ENCODE measurements around the gene OR5K1. TPM values are rescaled to one million over a fixed set of nuclear protein-coding genes. Genes with fewer than 3 reads are reported as not detected.

Gene OR5K1
- total and polyA plus RNA-seq, 2 of the 4 experiments (the other 2 are of a cell fraction): not detected

GRCh38 chr3:98457543-98457942 is 5.5 kb upstream of the OR5K1 start:
- H3K9me1 ChIP-seq (ENCODE audit: insufficient read depth, low read length): no peaks in the 10 kb centered on the region
- no peak overlapping the region for H3K27ac ChIP-seq (ENCODE audit: insufficient read depth, low read length)
- H3K9ac ChIP-seq (ENCODE audit: low read depth, low read length): no peak overlapping the region
- no peak overlapping the region for H3K18ac ChIP-seq (ENCODE audit: low read depth, low read length)
- TF ChIP-seq MAZ (IDR thresholded peaks at IDR 0.05; ENCODE audit: borderline replicate concordance, low read depth, low read length) (no peak), MXI1 (IDR thresholded peaks at IDR 0.05; ENCODE audit: borderline replicate concordance, low read depth, low read length) (no peak), RFX5 (IDR thresholded peaks at IDR 0.05; ENCODE audit: low read depth, low read length) (no peak), POLR2A (IDR thresholded peaks at IDR 0.05; ENCODE audit: low read depth, low read length) (no peak), FOS (IDR thresholded peaks at IDR 0.05; ENCODE audit: low read depth, low read length) (no peak), MAFK (IDR thresholded peaks at IDR 0.05; ENCODE audit: low read depth, low read length) (no peak), CEBPB (IDR thresholded peaks at IDR 0.05; ENCODE audit: low read depth, low read length) (no peak), USF2 (IDR thresholded peaks at IDR 0.05; ENCODE audit: low read depth, low read length) (no peak), RAD21 (IDR thresholded peaks at IDR 0.05; ENCODE audit: low read length) (no peak), NFE2L2 (IDR thresholded peaks at IDR 0.05; ENCODE audit: low read depth, low read length) (no peak), SMC3 (IDR thresholded peaks at IDR 0.05; ENCODE audit: low read depth, low read length) (no peak), BHLHE40 (IDR thresholded peaks at IDR 0.05; ENCODE audit: low read depth, low read length) (no peak), CTCF (conservative IDR thresholded peaks at IDR 0.05; ENCODE audit: low read depth, low read length) (no peak)
- H3K4me2 ChIP-seq (ENCODE audit: low read depth, low read length): no peak overlapping the region
- no peaks in the 10 kb centered on the region for H4K20me1 ChIP-seq (ENCODE audit: insufficient read depth, low read length)
- no peak overlapping the region for H3K4me3 ChIP-seq (ENCODE audit: insufficient read depth, low read depth, low read length)
- H2AK5ac ChIP-seq (ENCODE audit: low read depth, low read length): no peak overlapping the region
- no peak overlapping the region for H2BK15ac ChIP-seq (ENCODE audit: low read depth, low read length)
- no peak for DNase-seq
- no peaks in the 10 kb centered on the region for H3K36me3 ChIP-seq (ENCODE audit: control insufficient read depth, insufficient read depth, low read length)
- intact Hi-C loops (cut with micrococcal nuclease): no loop called here
- no peaks in the 10 kb centered on the region for H3K79me1 ChIP-seq (ENCODE audit: low read depth in 1 of 2, low read length in 2 of 2)
- H3K23ac ChIP-seq (ENCODE audit: low read depth, low read length): no peak overlapping the region
- in situ Hi-C loops (cut with MboI; ENCODE audit: low sequenced_read_pairs): loop anchor here (25.0 kb wide), 1 partner anchor 95 kb away; the partner anchor contains the start of gene OR5K4
- H3K56ac ChIP-seq (ENCODE audit: extremely low read depth, insufficient read depth, low read length): no peak overlapping the region
- no TSS peak for BruUV-seq (replicated peaks)
- H4K91ac ChIP-seq (ENCODE audit: insufficient read depth, low read depth, low read length): no peak overlapping the region
- H2BK120ac ChIP-seq (ENCODE audit: low read depth, low read length): no peak overlapping the region
- no peak for ATAC-seq (ENCODE audit: low read depth)
- H3K14ac ChIP-seq (replicated peaks; ENCODE audit: low read depth, low read length): no peak overlapping the region
- CTCF ChIA-PET: no interaction called here
- H3K9me3 ChIP-seq (ENCODE audit: control insufficient read depth, insufficient read depth, low read length): no peaks in the 10 kb centered on the region
- POLR2A ChIA-PET (ENCODE audit: unreplicated experiment): no interaction called here
- no peaks in the 10 kb centered on the region for H3K27me3 ChIP-seq (ENCODE audit: control insufficient read depth, insufficient read depth, low read length)
- no peak overlapping the region for H2AK9ac ChIP-seq (replicated peaks; ENCODE audit: low read depth, low read length, poor library complexity)
- H3K4ac ChIP-seq (ENCODE audit: low read depth, low read length): no peak overlapping the region
- no peak overlapping the region for H2AFZ ChIP-seq (replicated peaks; ENCODE audit: low read length, poor library complexity)
- no peak overlapping the region for H4K5ac ChIP-seq (ENCODE audit: low read depth, low read length)
- no peak overlapping the region for H2BK5ac ChIP-seq (ENCODE audit: low read depth, low read length, poor library complexity, severe bottlenecking)
- H3K4me1 ChIP-seq (ENCODE audit: control insufficient read depth, insufficient read depth, low read length): no peaks in the 10 kb centered on the region
- no peak overlapping the region for H2BK20ac ChIP-seq (ENCODE audit: low read depth, low read length)
- dilution Hi-C loops (cut with HindIII; ENCODE audit: low sequenced_read_pairs, unreplicated experiment): no loop called here
- H4K8ac ChIP-seq (ENCODE audit: low read depth in 2 of 2, low read length in 2 of 2): no peak overlapping the region
- WGBS, 2 experiments (ENCODE audit: extremely low coverage in 2 of 2, insufficient read length in 1 of 2): no CpG with 5 or more reads among the region's 2 CpGs
